Epithelial cell of esophagus (primary cell): ENCODE measurements around the gene ZNF407.

Source experiments
- DNase-seq: peaks from one replicate; pipeline ENCODE4 v3.0.0; 2010; ENCODE audit warnings: low read depth
- H3K4me3 ChIP-seq: 2 replicates; pipeline ENCODE4 v1.5.1; 2011; ENCODE audit warnings: mild to moderate bottlenecking, low read length, control low read depth
- CTCF ChIP-seq: IDR thresholded peaks from 2 replicates; pipeline ENCODE4 v1.5.1; 2011; ENCODE audit warnings: low read depth, mild to moderate bottlenecking, low read length, control low read depth, inconsistent platforms; ENCODE audit not compliant: insufficient read depth; ENCODE audit errors: missing control alignments

The ZNF407 gene

GRCh38 chr18:74951165-74951760 lies 353.6 kb downstream of the ZNF407 start:
- H3K4me3 ChIP-seq = no peak overlapping the region
- DNase-seq = peak; percentile 82
- TF ChIP-seq CTCF = no peak

GRCh38 chr18:74957588-74958224 lies 360.0 kb downstream of the ZNF407 start:
- H3K4me3 ChIP-seq = no peak overlapping the region
- TF ChIP-seq CTCF = no peak
- DNase-seq = no peak

GRCh38 chr18:74959216-74959615 lies 361.5 kb downstream of the ZNF407 start:
- DNase-seq = no peak
- no peak for TF ChIP-seq CTCF
- H3K4me3 ChIP-seq = no peak overlapping the region

GRCh38 chr18:74961596-74961995 lies 363.9 kb downstream of the ZNF407 start:
- DNase-seq = no peak
- TF ChIP-seq CTCF = no peak

GRCh38 chr18:74963820-74964446 lies 366.3 kb downstream of the ZNF407 start:
- peak; percentile 50 for TF ChIP-seq CTCF
- peak; percentile 68 for DNase-seq
- H3K4me3 ChIP-seq = no peak overlapping the region

More at GRCh38 chr18:74961596-74961995, 363.9 kb downstream of the ZNF407 start:
- no peak overlapping the region for H3K4me3 ChIP-seq

GRCh38 chr18:74965682-74966081 lies 368.0 kb downstream of the ZNF407 start:
- DNase-seq = no peak
- TF ChIP-seq CTCF = no peak
- H3K4me3 ChIP-seq = no peak overlapping the region

- TF ChIP-seq CTCF = no peak
- DNase-seq = no peak
- no peak overlapping the region for H3K4me3 ChIP-seq
These were observed 369.8 kb downstream of the ZNF407 start for GRCh38 chr18:74967438-74967837.
